Spleen (tissue), 11 donors: ENCODE measurements around the gene FBN2. TPM values are rescaled to one million over a fixed set of nuclear protein-coding genes. Genes with fewer than 3 reads are reported as not detected.

Experiments
- DNase-seq: peaks from one replicate; pipeline ENCODE4 v3.0.0-alpha.2; 2020
- H3K27ac ChIP-seq, 8 donors: fragments of 200-600 bp; sonication (generic) in 7 of 8; 1 replicate in 4 of 8; 2 replicates in 4 of 8; pipeline versions ENCODE4 v1.5.0 to v1.8.0; 2016 to 2021; ENCODE audit warnings: inconsistent platforms in 4 of 8, mild to moderate bottlenecking in 4 of 8, moderate library complexity in 1 of 8
- H3K27me3 ChIP-seq, 7 donors: fragments of 200-600 bp; sonication (generic) in 6 of 7; replicated peaks in 1 of 7; 1 replicate in 4 of 7; 2 replicates in 3 of 7; pipeline versions ENCODE4 v1.5.0 to v1.8.0; 2016 to 2021; ENCODE audit warnings: inconsistent platforms in 3 of 7, mild to moderate bottlenecking in 1 of 7
- H3K36me3 ChIP-seq, 6 donors: fragments of 200-600 bp; sonication (generic) in 5 of 6; 1 replicate in 4 of 6; 2 replicates in 2 of 6; pipeline versions ENCODE4 v1.5.0 to v1.8.0; 2016 to 2021; ENCODE audit warnings: inconsistent platforms in 2 of 6
- H3K4me1 ChIP-seq, 6 donors: fragments of 200-600 bp; sonication (generic) in 5 of 6; 1 replicate in 3 of 6; 2 replicates in 3 of 6; pipeline versions ENCODE4 v1.5.0 to v1.8.0; 2016 to 2021; ENCODE audit warnings: inconsistent platforms in 3 of 6
- H3K4me3 ChIP-seq, 8 donors: fragments of 200-600 bp; sonication (generic) in 7 of 8; 1 replicate in 4 of 8; 2 replicates in 4 of 8; pipeline versions ENCODE4 v1.5.0 to v1.8.0; 2016 to 2021; ENCODE audit warnings: inconsistent platforms in 4 of 8, mild to moderate bottlenecking in 4 of 8, moderate library complexity in 2 of 8
- H3K9me3 ChIP-seq, 8 donors: fragments of 200-600 bp; sonication (generic) in 7 of 8; 1 replicate in 4 of 8; 2 replicates in 4 of 8; pipeline versions ENCODE4 v1.5.0 to v1.8.0; 2016 to 2021; ENCODE audit warnings: inconsistent platforms in 4 of 8
- POLR2A ChIP-seq, 3 donors: fragments of 450-650 bp; IDR thresholded peaks; one replicate each; pipeline ENCODE4 v1.5.1; 2017; ENCODE audit warnings: antibody characterized with exemption in 3 of 3, mild to moderate bottlenecking in 1 of 3
- POLR2AphosphoS5 ChIP-seq, 3 donors: sonication (generic); formaldehyde crosslinking; IDR thresholded peaks; one replicate each; pipeline ENCODE4 v1.5.1; 2017; ENCODE audit warnings: antibody characterized with exemption in 3 of 3
- WGBS, 5 donors: extraction: QIAGEN DNeasy Blood & Tissue Kit in 3 of 5; methylation state at CpG; one replicate each; pipeline versions ENCODE4 v1.1.5 to v1.1.7; 2013 to 2018; 5-methylcytosine and 5-hydroxymethylcytosine counted together
- intact Hi-C: fragments of 100-400 bp; cut with DNase I; formaldehyde crosslinking; loops from one replicate; pipeline ENCODE4 v1.15.0; 2023; ENCODE audit warnings: low total_unique reads
- polyA plus RNA-seq, 3 donors: library from polyadenylated mRNA; stranded (reverse); fragments of 200-250 nt; gene quantifications; one replicate each; pipeline ENCODE4 v1.2.1, GENCODE V29; 2013
- total RNA-seq, 7 donors: library from RNA; depleted of rRNA in 3 of 7; stranded (reverse); fragments of >200 nt in 3 of 7; fragmentation: NEBNext Ultra II Directional in 4 of 7; extraction: Animal tissue kit (Norgen Biotek cat#: 25700) in 4 of 7; gene quantifications; one replicate each; pipeline versions ENCODE4 v1.1.0 to v1.2.1, GENCODE V29; 2016 to 2021
- TF ChIP-seq, protein P1 (sequence below), 11 experiments: fragments of 200-600 bp in 7 of 11; fragments of 450-650 bp in 4 of 11; sonication (generic) in 4 of 11; IDR thresholded peaks in 8 of 11; conservative IDR thresholded peaks in 3 of 11; 1 replicate in 7 of 11; 2 replicates in 4 of 11; pipeline versions ENCODE4 v1.4.0 to v1.8.0; 2016 to 2021; ENCODE audit warnings: antibody characterized with exemption in 11 of 11, inconsistent platforms in 4 of 11, mild to moderate bottlenecking in 1 of 11
- donor health status: healthy with polysubstance abuse.
- donor health status: DM: no; HTN: no; CAD: no; lungs with moderate emphysema.
- donor health status: DM: no; HTN: no; CAD: no.
- donor health status: Bipolar disorder and iron deficiency.
- donor health status: healthy.
- donor health status: DM: no; HTN: no; CAD: no.
- donor health status: DM: yes; HTN: yes; CAD: no.

FBN2 gene
- total and polyA plus RNA-seq, 10 donors: 0.21 to 7.6 (median 2.6) TPM

DNA sequence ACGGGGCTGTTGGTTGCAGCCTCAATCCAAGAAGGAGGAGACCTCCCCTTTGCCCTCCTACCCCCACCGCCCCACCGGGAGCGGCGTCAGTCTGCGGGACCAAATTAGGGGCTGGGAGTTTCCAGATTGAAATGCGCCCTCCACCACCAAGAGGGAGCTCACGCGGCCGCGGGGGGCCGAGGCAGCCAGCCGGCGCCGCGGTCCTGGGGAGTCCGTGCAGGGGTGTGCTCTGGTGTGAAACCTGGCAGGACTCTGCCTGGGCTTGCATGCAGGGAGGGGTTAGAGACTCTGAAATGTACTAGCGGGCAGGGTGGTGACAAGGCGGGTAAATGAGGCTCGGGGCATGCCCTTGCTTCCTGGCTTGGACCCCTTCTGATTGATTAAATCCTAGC lies 989 bp upstream of the FBN2 start:
- peak overlapping the region in 1 of 8 donors; percentile 68 for H3K27ac ChIP-seq
- H3K27me3 ChIP-seq: peaks cover 0 to 55% (median 38%) of the 10 kb centered on the region in 7 donors
- 3 to 5% (median 4%) methylated on average over 8 to 20 of the region's 20 CpGs for WGBS, 5 donors
- H3K36me3 ChIP-seq: no peaks in the 10 kb centered on the region
- TF ChIP-seq POLR2A (IDR thresholded peaks at IDR 0.05) (no peak), POLR2AphosphoS5 (IDR thresholded peaks at IDR 0.05) (no peak)
- TF ChIP-seq, protein P1, sequence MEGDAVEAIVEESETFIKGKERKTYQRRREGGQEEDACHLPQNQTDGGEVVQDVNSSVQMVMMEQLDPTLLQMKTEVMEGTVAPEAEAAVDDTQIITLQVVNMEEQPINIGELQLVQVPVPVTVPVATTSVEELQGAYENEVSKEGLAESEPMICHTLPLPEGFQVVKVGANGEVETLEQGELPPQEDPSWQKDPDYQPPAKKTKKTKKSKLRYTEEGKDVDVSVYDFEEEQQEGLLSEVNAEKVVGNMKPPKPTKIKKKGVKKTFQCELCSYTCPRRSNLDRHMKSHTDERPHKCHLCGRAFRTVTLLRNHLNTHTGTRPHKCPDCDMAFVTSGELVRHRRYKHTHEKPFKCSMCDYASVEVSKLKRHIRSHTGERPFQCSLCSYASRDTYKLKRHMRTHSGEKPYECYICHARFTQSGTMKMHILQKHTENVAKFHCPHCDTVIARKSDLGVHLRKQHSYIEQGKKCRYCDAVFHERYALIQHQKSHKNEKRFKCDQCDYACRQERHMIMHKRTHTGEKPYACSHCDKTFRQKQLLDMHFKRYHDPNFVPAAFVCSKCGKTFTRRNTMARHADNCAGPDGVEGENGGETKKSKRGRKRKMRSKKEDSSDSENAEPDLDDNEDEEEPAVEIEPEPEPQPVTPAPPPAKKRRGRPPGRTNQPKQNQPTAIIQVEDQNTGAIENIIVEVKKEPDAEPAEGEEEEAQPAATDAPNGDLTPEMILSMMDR (IDR thresholded peaks at IDR 0.05 in 8 of 11, conservative IDR thresholded peaks at IDR 0.05 in 3 of 11): no peak
- intact Hi-C loops: no loop called here
- peak overlapping the region in 5 of 8 donors; percentile 25 to 68 (median 52) for H3K4me3 ChIP-seq
- peaks cover 0 to 32% (median 20%) of the 10 kb centered on the region in 6 donors for H3K4me1 ChIP-seq
- peaks cover 0 to 10% (median under 1%) of the 10 kb centered on the region in 8 donors for H3K9me3 ChIP-seq
- peak; percentile 64 for DNase-seq

DNA sequence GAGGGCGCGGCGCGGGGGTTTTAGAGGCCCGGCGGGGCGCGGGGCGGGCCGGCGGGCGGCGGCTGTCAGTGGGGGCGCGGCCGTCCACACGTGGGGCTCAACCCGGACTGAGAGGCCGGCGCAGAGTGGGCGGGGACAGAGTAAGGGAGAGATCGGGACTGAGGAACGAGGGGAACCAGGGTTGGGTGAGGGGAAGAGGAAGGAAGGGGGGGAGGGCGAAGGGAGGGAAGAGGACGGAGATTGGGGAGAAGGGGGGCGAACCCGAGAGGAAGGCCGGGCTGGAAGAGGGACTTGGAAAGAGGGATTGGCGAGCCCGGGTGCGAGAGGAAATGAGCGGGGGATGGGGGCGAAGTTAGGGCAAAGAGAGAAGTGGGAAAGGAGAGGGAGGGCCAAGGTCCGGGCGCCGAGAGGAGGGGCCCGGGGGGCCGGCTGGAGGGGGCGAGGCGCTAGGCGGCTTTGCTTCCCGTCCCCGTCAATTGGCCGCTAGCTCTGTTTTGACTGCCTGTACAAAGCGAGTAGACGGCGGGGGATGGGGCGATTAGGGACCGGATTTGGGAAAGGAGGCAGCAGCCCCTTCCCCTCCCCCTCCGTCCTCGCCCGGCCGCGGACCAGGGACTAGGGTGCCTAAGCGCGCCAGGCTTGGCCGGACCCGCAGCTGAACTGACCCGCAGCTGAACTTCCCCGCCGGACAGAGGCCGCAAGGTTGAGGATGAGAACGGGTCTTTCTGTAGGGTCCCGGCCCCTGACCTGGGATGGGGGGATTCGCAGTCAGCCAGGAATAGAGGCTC lies 399 bp upstream of the FBN2 start:
- intact Hi-C loops: no loop called here
- H3K36me3 ChIP-seq: no peaks in the 10 kb centered on the region
- H3K4me3 ChIP-seq: peak overlapping the region; percentile 27 to 68 (median 47)
- H3K9me3 ChIP-seq: peaks cover 0 to 4% (median 0%) of the 10 kb centered on the region in 8 donors
- TF ChIP-seq, protein P1 (IDR thresholded peaks at IDR 0.05 in 8 of 11, conservative IDR thresholded peaks at IDR 0.05 in 3 of 11): no peak
- no peak for TF ChIP-seq POLR2AphosphoS5 (IDR thresholded peaks at IDR 0.05)
- no peak for TF ChIP-seq POLR2A (IDR thresholded peaks at IDR 0.05)
- WGBS, 5 donors: 1 to 8% (median 2%) methylated on average over 53 to 65 of the region's 65 CpGs
- H3K27me3 ChIP-seq: peaks cover 0 to 55% (median 38%) of the 10 kb centered on the region in 7 donors
- H3K4me1 ChIP-seq: peaks cover 0 to 32% (median 20%) of the 10 kb centered on the region in 6 donors
- DNase-seq: peak; percentile 74
- peak overlapping the region in 3 of 8 donors; percentile 27 to 79 (median 68) for H3K27ac ChIP-seq

DNA sequence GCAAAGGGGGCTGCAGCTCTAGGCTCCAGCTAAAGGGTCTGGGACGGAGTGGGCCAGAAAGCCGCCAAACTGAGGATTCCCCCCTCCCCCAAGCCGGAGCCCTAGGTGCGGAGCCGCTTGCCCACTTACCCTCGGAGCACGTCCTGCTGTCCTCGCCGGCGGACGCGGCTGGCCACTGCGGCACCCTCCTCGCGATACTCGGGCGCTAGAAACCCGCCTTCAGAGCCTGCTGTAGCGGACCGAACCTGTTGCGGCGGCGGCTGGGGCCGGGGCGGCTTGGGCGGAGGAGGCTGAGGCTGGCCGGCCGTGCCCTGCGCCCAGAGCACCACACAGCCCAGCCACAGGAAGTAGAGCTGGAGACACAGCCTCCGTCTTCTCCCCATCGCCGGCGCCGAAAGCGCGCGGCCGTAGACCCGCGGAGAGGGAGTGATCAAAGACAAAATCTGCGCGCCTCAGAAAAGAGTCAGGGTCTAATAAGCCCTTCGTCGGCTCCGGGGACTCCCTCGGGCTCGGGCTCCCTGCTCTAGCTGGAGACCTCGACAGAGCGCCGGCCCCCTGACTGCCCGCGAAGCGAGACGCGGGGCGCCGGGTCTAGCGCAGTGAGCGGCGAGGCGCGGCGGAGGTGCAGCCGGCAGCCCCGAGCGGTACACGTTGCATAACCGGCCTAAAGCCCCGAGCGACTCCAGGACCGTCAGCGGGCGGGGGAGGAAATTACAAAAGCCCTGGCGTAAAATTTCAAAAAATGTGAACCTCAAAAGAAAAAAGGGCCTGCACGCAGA lies 635 bp downstream of the FBN2 start:
- Histone ChIP-seq H3K4me1 (peaks cover 0 to 32% (median 20%) of the 10 kb centered on the region in 6 donors), H3K27me3 (peaks cover 0 to 55% (median 38%) of the 10 kb centered on the region in 7 donors), H3K36me3 (no peaks in the 10 kb centered on the region), H3K27ac (peak overlapping the region in 3 of 8 donors; percentile 27 to 79 (median 68)), H3K4me3 (peak overlapping the region; percentile 27 to 68 (median 47)), H3K9me3 (no peaks in the 10 kb centered on the region)
- intact Hi-C loops: no loop called here
- WGBS, 5 donors: 1 to 5% (median 3%) methylated on average over 38 to 75 of the region's 75 CpGs
- peak; percentile 80 for DNase-seq
- TF ChIP-seq, protein P1 (IDR thresholded peaks at IDR 0.05 in 8 of 11, conservative IDR thresholded peaks at IDR 0.05 in 3 of 11): no peak
- TF ChIP-seq POLR2AphosphoS5 (IDR thresholded peaks at IDR 0.05) (no peak), POLR2A (IDR thresholded peaks at IDR 0.05) (no peak)
